Measurements from ENCODE around the gene RTCA.
"Not testable (repeated sequence)": the region's sequence is repeated elsewhere in the genome, so short reads cannot be mapped to it uniquely, and the experiment has no call there.

The RTCA gene

DNA sequence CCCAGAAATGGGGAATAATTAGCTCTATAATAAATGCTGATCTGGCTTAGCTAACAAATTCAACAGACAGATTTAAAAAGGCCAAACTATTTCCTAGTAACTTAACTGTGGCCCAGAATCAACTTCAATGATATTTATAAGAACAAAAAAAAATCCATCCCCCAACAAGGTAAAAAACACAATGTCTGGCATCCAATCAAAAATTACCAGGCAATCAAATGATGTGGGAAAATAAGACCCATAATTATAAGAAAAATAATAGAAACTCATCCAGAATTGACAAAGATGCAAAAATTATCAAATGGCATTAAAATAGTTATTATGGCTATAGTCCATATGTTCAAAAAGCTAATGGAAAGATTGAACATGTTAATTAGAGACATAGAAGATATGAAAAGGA lies 43.8 kb downstream of the RTCA start:
- no peak for DNase-seq (ENCODE audit: low read depth)

DNA sequence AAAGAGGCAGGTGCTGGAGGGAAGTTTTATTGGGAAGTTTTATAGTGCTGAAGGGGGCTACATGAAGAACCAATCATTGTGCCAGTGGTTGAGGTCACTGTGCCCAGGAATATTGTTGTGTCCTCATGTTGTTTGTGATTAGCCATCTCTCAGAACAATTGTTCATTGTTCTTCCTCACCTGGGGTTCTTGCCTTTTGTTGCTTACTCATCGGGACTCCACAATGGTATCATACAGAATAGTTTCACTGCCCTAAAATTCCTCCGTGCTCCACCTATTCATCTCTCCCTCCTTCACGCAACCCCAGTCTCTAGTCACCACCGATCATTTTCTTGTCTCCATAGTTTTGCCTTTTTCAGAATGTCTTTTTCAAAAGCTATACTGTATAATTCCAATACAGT lies 47.4 kb downstream of the RTCA start:
- DNase-seq (ENCODE audit: low read depth): no peak

DNA sequence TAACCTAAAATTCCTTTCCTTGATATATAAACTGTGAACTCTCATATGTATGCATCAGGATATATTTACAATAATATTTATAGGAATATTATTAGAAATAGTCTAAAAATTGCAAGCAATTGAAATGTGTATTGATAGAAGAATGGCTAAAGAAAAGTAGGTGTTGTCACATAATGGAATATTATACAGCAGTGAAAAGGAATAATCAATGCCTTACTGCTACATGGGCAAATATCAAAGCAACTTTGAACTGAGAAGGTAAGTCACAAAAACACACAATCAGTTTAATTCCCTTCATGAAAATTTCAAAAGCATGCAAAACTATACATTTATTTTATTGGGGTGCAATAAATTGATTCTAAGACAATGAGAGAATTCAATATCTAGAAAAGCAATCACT lies 50.6 kb downstream of the RTCA start:
- DNase-seq (ENCODE audit: low read depth): no peak

DNA sequence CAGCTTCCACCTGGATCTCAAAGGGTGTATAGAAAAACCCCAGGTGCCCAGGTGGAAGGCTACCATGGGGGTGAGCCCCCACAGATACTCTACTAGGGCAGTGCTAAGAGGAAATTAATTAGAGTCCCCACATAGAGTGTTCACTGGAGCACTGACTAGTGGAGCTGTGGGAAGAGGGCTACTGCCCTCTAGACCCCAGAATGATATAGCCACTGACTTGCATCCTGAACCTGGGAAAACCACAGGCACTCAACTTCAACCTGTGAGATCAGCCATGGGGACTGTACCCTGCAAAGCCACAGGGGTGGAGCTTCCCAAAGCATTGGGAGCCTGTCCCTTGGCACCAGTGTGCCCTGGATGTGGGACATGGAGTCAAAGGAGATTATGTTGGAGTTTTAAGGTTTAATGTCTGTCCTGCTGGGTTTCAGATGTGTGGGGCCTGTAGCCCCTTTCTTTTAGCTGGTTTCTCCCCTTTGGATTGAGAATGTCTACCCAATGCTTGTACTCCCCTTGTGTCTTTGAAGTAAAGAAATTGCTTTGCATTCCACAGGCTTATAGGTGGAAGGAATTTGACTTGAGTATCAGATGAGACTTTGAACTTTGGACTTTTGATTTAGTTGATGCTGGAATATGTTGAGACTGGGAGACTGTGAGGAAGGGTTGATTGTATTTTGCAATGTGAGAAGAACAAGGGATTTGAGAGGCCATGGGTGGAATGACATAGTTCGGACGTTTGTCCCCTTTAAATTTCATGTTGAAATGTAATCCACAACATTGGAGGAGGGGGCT lies 54.5 kb downstream of the RTCA start:
- DNase-seq (ENCODE audit: low read depth): no peak

DNA sequence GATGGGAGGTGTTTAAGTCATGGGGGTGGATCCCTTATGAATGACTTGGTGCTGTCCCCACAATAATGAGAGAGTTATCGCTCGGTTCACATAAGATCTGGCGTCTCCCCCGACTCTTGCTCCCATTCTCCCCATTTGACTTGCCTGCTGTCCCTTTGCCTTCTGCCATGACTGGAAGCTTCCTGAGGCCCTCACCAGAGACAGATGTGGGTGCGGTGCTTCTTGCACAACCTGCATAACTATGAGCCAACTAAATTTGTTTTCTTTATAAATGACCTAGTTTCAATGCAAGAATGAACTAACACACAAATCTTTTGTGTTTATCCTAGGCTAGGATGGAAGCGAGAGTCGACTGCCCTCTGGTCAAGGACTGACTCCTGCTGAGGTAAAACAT lies 55.1 kb downstream of the RTCA start:
- DNase-seq (ENCODE audit: low read depth): no peak

DNA sequence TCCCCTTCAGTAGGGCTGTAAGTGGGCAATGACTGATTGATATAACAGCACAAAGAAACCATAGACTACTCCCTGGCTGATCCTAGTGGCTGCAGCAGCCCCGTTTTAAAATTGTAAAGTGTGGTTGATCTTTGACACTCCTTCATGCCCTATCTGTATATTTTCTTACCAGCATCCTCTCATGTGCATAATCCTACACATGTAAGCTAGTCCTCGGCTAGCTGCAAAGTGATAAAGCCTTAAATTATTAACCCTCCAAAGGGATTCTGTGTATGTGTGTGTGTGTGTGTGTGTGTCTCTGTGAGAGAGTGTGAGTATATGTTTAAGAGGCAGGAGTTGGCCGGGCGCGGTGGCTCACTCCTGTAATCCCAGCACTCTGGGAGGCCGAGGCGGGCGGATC lies 55.5 kb downstream of the RTCA start:
- no peak for DNase-seq (ENCODE audit: low read depth)

DNA sequence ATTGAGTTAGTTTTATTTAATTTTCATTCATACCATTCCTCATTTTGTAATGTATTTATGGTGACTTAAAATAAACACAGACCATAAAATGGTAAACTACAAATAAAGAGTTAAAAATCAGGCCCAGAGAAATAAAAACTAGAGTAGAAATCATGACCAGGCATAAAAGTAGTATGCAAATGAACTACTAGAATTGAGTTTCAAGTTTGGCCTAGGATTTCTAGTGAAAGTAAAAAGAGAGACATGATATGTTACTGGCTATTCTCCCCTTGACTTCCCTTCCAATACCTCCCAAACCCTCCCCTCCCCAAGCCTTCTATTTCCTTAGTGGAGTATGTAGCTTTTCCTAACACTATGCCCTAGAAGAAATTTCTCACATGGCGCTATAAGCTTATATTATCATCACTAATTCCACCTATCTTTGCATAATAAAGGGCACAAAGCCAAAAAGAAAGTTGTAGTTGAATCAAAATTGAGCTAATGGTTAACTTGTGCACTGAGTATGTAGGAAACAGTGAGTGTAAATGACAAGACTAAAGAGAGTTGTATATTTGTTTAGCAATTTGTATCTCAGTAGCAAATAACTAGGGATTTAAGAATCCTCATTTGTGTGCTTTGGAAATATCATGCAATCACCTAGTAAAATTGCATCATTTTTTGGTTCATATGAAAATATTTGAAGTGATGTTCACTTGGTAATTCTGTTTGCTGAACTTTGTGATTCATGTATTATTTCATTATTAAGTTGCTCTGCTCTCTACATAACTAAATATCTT lies 56.6 kb downstream of the RTCA start:
- no peak for DNase-seq (ENCODE audit: low read depth)

DNA sequence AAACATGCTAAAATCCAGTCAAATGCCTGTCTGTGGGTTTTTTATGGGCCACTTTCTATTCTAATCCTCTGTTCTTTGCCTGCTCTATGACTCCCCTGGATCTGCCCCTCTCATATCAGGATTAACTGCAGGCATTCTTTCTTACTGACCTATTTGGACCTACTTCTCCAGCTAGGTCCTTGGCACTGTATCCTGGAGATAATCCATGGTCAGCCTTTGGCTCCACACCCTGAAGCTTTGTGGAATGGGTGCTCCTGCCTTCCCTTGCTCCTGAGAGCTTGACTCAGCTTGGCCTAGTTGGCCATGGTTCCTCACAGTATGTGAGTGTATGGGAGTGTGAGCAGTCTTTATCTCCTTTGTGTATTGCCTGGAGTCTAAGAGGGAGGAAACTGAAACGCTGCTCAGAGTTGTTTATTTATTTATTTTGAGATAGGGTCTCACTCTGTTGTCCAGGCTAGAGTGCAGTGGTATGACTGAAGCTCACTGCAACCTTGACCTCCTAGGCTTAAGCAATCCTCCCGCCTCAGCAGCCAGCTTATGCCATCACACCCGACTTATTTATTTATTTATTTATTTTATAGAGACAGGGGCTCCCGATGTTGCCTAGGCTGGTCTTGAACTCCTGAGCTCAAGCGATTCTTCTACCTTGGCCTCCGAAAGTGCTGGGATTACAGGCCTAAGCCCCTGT lies 57.5 kb downstream of the RTCA start:
- no peak for DNase-seq (ENCODE audit: low read depth)

DNA sequence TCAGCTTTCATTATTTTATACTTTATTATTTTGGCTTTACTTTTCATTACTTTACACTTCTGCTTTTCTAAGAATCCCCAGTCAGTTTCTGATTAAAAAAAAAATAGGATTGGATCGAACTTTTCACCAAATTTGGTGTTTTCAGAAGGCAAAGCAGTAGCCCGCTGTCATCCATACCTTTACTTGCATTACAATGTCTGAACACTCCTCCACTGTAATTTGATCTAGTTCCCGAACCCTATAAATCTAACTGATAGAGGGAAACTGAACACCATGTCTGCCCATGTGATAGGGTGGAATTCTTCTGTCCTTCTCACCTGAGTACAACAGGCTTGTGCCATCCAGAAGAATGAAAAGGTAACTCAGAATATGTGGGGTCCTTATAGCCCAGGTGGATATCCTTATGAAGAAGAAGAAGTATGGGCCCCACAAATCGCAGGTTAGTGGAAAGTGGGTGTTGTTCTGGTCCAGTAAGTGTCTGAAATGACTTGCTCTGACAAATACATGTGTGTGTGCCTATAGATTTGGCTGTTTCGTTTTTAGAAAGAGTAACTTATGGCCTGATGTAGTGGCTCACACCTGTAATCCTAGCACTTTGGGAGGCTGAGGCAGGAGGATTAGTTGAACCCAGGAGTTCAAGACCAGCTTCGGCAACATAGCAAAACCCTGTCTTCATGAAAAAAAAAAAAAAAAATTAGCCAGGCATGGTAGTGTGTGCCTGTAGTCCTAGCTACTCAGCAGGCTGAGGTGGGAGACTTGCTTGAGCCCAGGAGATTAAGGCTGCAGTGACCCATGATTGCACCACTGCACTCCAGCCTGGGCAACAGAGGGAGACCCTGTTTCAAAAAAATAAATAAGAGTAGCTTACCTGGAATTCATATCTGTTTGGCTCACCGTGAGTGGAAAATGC lies 59.7 kb downstream of the RTCA start:
- DNase-seq (ENCODE audit: low read depth): no peak

DNA sequence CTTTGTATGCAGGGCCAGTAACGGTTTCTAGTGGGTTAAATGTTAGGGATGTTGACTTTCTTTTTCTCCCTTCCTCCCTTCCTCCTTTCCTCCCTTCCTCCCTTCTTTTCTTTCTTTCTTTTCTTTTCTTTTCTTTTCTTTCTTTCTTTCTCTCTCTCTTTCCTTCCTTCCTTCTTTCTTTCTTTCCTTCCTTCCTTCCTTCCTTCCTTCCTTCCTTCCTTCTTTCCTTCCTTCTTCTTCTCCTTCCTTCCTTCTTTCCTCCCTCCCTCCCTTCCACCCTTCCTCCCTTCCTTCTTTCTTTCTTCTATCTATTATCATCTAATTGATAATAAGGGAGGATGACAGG lies 60.3 kb downstream of the RTCA start:
- not testable (repeated sequence) for DNase-seq (ENCODE audit: low read depth)

DNA sequence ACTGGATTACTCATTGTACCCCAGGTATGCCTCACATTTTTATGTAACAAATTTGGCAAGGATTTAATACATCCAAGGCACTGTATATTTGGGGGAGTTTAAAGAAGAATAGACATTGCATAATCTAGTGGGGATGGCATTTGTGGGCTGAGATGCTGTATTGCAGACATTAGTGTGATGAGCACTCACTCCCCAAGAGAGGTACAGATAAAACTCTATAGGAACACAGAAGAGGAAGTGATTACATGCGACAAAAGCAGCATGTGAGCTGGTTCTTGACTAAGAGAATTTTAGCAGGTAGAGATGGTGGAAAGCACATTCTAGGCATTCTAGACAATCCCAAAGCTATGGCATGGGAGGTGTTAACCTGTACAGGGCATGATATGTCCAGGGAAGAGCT lies 62.1 kb downstream of the RTCA start:
- DNase-seq (ENCODE audit: low read depth): no peak

DNA sequence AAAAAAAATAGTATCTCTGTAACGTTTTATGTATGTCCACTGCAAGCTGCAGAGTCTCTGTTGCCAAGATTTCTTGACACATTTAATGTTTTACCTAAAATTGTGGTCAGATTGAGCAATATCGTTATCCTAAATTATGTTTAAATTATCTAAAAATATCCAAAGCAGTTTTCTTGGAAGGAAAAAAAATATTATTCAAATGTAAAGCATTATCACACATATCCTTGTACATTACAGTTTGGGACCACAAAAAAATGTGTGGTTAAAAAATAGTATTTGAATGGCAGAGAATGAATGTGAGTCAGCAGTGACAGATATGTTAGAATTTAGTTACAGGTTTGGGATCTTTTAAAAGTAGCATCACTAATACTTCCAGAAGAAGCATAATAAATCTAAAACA lies 65.1 kb downstream of the RTCA start:
- DNase-seq (ENCODE audit: low read depth): not testable (repeated sequence)

DNA sequence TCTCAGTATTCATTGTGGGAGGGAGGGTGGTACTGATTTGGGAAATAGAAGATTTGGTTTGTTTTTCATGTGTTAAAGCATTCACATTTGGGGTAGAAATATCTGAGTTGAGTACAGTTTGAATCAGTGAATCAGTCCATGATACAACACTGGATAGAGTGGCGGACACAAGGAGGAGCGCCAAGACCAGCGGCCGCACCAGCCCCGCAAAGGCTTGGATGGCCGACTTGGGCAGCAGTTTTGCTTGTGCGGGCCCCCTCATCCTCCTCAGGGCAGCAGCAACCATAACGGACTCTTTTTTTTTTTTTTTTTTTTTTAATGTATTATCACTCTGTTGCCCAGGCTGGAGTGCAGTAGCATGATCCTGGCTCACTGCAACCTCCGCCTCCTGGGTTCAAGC lies 66.3 kb downstream of the RTCA start:
- DNase-seq (ENCODE audit: low read depth): no peak

DNA sequence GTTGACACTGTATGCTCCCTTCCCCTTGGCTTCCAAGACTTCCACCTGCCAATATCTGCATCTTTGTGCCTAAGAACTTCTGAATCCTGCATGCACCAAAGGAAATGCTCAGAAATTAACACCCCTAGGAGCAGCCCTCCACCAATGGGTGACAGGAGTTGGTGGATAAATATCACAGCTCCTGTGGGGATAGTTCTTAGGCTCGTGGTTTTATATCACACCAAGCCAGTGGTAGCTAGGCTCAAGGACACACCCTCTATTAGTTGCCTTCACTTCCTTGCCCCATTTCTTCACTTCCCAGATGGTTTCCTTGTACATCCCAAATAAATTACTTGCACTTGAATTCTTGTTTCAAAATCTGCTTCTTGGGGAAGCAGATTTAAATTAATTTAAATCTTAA lies 69.4 kb downstream of the RTCA start:
- DNase-seq (ENCODE audit: low read depth): no peak

DNA sequence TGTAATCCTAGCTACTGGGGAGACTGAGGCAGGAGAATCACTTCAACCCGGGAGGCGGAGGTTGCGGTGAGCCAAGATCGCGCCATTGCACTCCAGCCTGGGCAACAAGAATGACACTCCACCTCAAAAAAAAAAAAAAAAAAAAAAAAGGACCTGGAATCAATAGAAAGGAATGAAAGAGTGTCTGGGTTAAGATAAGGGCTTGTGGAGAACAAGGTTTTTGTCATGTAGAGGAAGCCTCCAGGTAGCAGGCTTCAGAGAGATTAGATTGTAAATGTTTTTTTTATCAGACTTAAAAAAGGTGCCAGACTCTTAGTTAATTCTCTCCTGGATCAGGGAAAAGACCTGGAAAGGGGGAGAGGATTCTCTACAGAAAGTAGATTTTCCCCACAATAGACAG lies 71.9 kb downstream of the RTCA start:
- DNase-seq (ENCODE audit: low read depth): not testable (repeated sequence)

DNA sequence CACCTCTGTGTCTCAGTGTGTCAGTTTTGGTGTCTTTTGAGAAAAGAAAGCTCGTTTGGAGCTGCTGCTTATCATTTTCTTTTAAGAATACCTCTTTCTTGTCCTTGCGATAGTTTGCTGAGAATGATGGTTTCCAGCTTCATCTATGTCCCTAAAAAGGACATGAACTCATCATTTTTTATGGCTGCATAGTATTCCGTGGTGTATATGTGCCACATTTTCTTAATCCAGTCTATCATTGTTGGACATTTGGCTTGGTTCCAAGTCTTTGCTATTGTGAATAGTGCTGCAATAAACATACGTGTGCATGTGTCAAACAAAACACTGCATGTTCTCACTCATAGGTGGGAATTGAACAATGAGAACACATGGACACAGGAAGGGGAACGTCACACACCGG lies 73.7 kb downstream of the RTCA start:
- DNase-seq (ENCODE audit: low read depth): not testable (repeated sequence)

DNA sequence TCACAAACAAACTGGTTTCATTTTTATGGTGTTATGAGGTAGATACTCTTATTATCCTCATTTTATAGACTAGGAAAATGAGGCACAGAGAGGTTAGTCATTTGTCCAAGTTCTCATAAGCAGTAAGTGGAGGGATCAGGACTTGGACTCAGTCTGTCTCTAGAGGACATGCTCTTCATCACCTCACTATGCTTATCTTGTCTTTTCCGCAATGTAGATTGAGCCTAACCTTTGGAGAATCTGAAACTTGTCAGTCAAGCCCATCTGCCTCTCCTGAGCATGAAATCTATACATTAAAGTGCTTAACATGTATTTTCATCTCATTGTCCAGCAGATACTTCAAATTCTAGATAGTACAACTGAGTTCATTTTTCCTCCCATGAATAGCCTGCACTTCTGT lies 74.5 kb downstream of the RTCA start:
- DNase-seq (ENCODE audit: low read depth): no peak

DNA sequence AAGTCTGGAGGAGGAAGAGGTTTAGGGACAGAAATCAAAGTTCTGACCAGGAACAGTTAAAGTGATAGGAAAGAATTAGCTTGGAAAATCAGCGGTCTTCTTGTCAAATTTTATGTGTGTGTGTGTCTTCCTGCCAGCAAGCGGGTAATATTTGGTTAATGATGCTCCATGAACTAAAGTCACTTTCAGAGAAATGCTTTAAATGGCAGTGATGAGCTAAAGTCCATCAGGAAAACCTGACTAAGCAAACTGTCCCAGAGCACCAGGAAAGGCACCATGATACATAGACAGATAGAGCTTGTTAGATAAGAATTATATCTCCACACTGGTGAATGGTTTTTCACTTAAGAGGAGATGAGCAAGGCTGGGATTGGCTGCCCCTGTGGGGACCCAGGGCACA lies 76.3 kb downstream of the RTCA start:
- no peak for DNase-seq (ENCODE audit: low read depth)

Measured in T-helper 22 cell (primary cell).